ENCODE data around the gene PLD3.
"Not testable (repeated sequence)": the region's sequence is repeated elsewhere in the genome, so short reads cannot be mapped to it uniquely, and the experiment has no call there.

PLD3 gene

GRCh38 chr19:40365613-40366401 is 17.3 kb downstream of the PLD3 start:
- no peak for DNase-seq

GRCh38 chr19:40366697-40367561 is 18.4 kb downstream of the PLD3 start:
- DNase-seq = no peak

GRCh38 chr19:40367577-40368434 is 19.3 kb downstream of the PLD3 start:
- no peak for DNase-seq

DNA sequence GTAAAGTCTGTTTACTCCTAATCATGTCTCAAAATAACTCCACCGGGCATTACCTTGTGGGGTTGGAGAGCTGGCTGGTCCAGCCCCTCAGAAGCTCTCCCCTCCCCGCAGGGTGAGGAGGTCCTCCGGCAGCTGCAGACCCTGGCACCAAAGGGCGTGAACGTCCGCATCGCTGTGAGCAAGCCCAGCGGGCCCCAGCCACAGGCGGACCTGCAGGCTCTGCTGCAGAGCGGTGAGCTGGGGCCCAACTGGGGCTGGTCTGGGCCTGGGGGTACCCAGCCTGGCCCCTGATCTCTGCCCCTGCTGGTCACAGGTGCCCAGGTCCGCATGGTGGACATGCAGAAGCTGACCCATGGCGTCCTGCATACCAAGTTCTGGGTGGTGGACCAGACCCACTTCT is 21.3 kb downstream of the PLD3 start:
- no peak for DNase-seq

DNA sequence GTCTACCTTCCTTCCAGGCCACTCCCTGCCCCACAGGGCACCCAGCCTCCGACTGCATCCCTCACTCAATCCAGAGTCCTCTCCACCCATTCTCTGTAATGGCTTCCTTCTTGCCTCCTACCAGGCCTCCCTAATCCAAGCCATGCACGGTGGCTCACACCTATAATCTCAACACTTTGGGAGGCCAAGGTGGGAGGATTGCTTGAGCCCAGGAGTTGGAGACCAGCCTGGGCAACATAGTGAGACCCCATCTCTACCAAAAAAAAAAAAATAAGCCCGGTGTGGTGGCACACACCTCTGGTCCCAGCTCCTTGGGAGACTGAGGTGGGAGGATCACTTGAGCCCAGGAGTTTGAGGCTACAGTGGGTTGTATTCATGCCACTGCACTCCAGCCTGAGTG is 21.8 kb downstream of the PLD3 start:
- DNase-seq = not testable (repeated sequence)

- no peak for DNase-seq
Observed at GRCh38 chr19:40370997-40371801, 22.7 kb downstream of the PLD3 start.

- DNase-seq = no peak
Observed at GRCh38 chr19:40371802-40372122, 23.3 kb downstream of the PLD3 start.

GRCh38 chr19:40374084-40374483 is 25.6 kb downstream of the PLD3 start:
- DNase-seq = no peak

DNA sequence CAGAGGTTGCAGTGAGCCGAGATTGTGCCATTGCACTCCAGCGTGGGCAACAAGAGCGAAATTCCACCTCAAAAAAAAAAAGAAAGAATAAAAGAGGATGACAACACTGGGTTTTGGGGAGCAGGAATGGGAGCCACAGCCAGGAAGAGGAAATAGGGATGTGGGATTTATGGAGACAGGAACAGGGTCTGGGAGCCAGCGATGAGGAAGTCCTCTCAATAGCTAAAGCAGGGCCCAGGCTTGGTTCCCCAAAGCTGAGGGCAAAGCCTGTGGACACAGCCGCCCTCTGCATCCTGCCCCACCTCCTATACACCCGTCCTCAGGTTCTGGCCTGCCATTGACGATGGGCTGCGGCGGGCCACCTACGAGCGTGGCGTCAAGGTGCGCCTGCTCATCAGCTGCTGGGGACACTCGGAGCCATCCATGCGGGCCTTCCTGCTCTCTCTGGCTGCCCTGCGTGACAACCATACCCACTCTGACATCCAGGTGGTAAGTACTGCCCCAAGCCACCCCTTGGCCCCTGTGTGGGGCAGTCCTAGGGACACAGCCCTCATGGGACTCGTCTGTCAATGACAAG is 27.9 kb downstream of the PLD3 start:
- DNase-seq = no peak

- DNase-seq = no peak
Observed at GRCh38 chr19:40377876-40378385, 29.4 kb downstream of the PLD3 start.

DNA sequence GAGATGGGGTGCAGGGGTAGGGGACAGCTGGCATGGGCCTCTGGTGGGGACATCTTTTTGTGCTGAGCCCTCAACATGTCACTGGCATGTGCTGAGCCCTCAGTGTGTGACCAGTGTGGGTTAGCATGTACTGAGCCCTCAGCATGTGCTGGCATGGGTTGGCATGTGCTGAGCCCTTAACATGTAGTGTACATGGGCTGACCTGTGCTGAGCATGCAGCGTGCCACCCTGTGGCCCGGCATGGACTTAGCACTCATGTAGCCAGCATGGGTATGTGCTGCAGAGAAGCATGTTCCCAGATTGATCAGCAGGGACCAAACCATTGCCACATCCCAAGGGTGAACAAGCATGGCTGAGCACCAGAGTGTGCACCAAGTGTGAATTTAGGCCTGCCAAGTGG is 30.0 kb downstream of the PLD3 start:
- DNase-seq = no peak

GRCh38 chr19:40379446-40380198 is 31.1 kb downstream of the PLD3 start:
- no peak for DNase-seq

DNA sequence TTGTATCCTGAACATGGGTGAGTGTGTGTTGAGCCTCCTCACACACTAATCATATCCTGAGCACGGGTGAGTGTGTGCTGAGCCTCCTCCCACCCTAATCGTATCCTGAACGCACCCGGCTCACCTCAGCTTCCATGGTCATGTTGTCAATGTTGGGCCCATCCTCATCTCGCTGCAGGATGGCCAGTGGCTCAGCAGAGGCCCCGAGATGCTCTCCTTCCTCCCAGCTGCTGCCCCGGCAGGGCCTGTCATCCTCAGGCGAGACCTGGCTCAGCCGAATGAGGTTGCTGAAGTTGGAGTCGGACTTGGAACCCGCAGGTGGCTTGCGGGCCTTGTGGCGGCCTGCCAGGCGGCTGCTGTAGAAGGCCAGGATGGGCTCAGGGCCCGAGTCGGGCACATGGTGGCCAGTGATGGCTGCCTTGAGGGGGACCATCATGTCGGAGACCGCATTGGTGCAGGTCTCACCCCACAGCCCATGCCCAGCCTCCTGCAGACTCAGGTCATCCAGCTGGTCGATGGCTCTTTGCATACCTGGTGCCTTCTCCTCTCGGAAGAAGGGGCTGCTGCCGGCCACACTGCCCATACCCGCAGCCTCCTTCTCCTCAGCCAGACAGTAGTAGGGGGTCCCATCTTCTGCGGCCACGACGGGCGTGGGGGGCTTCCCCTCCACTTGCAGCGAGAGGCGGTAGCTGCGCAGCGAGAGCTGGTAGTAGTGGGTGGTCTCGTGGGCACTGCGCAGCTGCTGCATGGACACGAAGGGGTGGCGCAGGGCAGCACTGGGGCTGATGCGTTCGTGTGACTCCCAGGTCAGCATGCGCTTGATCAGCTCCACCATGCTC is 31.9 kb downstream of the PLD3 start:
- DNase-seq = no peak

GRCh38 chr19:40381321-40381720 is 32.8 kb downstream of the PLD3 start:
- DNase-seq = no peak

- no peak for DNase-seq
Observed at GRCh38 chr19:40383668-40384248, 35.3 kb downstream of the PLD3 start.

DNA sequence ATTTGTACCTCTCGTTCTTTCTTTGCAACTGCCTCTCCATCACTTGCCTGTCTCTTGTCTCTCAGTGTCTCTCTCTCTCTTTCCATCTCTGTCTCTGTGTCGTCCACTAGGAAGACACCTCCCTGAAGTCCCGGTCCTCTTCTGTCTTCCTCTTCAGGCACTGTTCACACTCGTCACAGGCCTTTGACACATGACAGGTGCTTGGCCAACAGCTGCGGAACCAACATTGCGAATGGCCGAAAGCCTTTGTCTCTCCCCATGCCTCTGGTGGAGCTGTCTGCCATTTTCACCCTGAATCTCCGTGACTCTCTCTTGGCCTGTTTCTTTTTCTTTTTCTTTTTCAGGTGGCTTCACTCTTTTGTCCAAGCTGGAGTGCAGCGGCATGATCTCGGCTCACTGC is 38.7 kb downstream of the PLD3 start:
- no peak for DNase-seq

DNA sequence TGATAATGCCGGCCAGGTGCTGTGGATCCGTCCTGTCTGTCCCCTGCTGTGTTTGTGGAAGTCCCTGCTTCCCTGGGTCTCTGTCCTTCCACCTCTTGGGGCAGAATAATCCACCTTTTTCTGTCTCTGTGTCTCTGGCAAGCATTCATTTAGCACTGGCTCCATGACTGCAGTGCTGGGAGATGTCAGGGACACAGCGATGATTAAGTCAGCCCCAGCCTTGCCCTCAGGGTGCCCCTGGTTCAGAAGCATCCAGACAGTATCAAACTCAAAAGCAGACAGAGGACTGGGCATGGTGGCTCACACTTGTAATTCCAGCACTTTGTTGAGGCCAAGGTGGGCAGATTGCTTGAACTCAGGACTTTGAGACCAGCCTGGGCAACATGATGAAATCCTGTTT is 40.0 kb downstream of the PLD3 start:
- DNase-seq = no peak

- DNase-seq = no peak
Observed at GRCh38 chr19:40389404-40390083, 41.0 kb downstream of the PLD3 start.

GRCh38 chr19:40390084-40390742 is 41.7 kb downstream of the PLD3 start, which contains the start of gene HIPK4:
Gene HIPK4 (minus strand): TSS chr19:40390181. CDS start chr19:40389902, 279 bp downstream.
- no peak for DNase-seq

Data from amniotic stem cell (primary cell).